Ishikawa (cell line): ENCODE results near the gene PRPF18.

Experiments used
- CEBPB ChIP-seq: IDR thresholded peaks from 2 replicates; pipeline ENCODE4 v1.6.1; 2012
- CREB1 ChIP-seq: IDR thresholded peaks from 2 replicates; pipeline ENCODE4 v1.6.1; 2012; ENCODE audit warnings: low read depth
- EGR1 ChIP-seq: IDR thresholded peaks from 2 replicates; pipeline ENCODE4 v1.6.1; 2012
- EP300 ChIP-seq: IDR thresholded peaks from 2 replicates; pipeline ENCODE4 v1.6.1; 2012; ENCODE audit warnings: borderline replicate concordance
- FOXM1 ChIP-seq: IDR thresholded peaks from 2 replicates; pipeline ENCODE4 v1.6.1; 2012; ENCODE audit warnings: low read depth, borderline replicate concordance
- NFIC ChIP-seq: IDR thresholded peaks from 2 replicates; pipeline ENCODE4 v1.6.1; 2012
- RAD21 ChIP-seq: IDR thresholded peaks from 2 replicates; pipeline ENCODE4 v1.6.1; 2012; ENCODE audit warnings: low read depth
- TCF12 ChIP-seq: IDR thresholded peaks from 2 replicates; pipeline ENCODE4 v1.6.1; 2012; ENCODE audit warnings: low read depth
- TEAD4 ChIP-seq: IDR thresholded peaks from 2 replicates; pipeline ENCODE4 v1.6.1; 2012
- YY1 ChIP-seq: IDR thresholded peaks from 2 replicates; pipeline ENCODE4 v1.6.1; 2012; ENCODE audit warnings: low read depth
- TF ChIP-seq, protein P1 (sequence below): IDR thresholded peaks from 2 replicates; pipeline ENCODE4 v1.6.1; 2012

DNA sequence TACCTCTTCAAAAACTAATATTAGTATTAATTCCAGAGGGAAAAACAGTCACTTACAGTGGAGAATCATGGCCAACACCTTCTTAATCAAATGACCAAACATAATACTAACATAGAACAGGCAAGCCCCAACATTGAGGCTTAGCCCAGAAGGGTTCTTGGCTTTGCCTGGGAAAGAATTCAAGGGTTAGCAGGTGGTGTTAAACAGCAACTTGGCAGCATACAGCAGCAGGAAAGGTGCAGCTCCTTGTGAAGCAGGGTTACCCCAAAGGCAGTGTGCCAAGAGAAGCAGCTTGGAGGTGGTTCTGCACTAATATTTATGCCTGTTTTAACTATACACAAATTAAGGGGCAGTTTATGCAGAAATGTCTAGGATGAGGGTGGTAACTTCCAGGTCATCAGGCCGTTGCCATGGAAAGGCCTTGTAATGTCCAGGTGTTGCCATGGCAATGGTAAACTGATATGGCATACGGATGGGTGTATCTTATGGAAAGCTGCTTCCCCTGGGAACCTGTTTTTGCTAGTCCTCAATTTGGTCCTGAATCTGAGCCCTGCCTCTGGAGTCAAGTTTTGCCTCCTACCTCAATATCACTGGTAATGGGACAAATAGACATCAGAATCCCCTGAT is 30.8 kb upstream of the PRPF18 start:
- TF ChIP-seq FOXM1: no peak
- TF ChIP-seq EP300: no peak
- TF ChIP-seq TEAD4: no peak
- TF ChIP-seq NFIC: no peak
- no peak for TF ChIP-seq CREB1
- no peak for TF ChIP-seq YY1
- TF ChIP-seq CEBPB: no peak
- TF ChIP-seq, protein P1, sequence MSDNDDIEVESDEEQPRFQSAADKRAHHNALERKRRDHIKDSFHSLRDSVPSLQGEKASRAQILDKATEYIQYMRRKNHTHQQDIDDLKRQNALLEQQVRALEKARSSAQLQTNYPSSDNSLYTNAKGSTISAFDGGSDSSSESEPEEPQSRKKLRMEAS: no peak
- no peak for TF ChIP-seq EGR1
- no peak for TF ChIP-seq TCF12
- TF ChIP-seq RAD21: no peak
